NT2/D1 (cell line): ENCODE results near the gene GRK5.

ENCODE experiments used
- SUZ12 ChIP-seq: IDR thresholded peaks from 2 replicates; pipeline ENCODE4 v1.6.1; 2011; ENCODE audit not compliant: insufficient read length, insufficient read depth; ENCODE audit errors: extremely low read depth
- YY1 ChIP-seq: IDR thresholded peaks from 2 replicates; pipeline ENCODE4 v1.6.1; 2011; ENCODE audit not compliant: insufficient read length, insufficient read depth

- TF ChIP-seq YY1 (no peak), SUZ12 (no peak)
Observed at GRCh38 chr10:119500123-119500795, 292.9 kb downstream of the GRK5 start.
